ENCODE results near the gene INAFM1. TPM values are rescaled to one million over a fixed set of nuclear protein-coding genes. Genes with fewer than 3 reads are reported as not detected.

Gene INAFM1
- total RNA-seq, 4 donors from 2014 or later = 12.5 to 17.4 (median 16.9) TPM

GRCh38 chr19:47319923-47320871 lies 45.5 kb downstream of the INAFM1 start:
- WGBS = 95% methylated on average over 41 of the region's 46 CpGs
- H3K4me3 ChIP-seq = no peak overlapping the region
- intact Hi-C loops (cut with DNase I) = no loop called here
- no peaks in the 10 kb centered on the region for H3K9me3 ChIP-seq
- no peaks in the 10 kb centered on the region for H3K36me3 ChIP-seq
- H3K4me1 ChIP-seq = no peaks in the 10 kb centered on the region
- H3K27me3 ChIP-seq = peaks cover 0 to 85% (median 6%) of the 10 kb centered on the region in 4 donors
- no peak overlapping the region for H3K27ac ChIP-seq (replicated peaks in 1 of 4)
- no peak for TF ChIP-seq POLR2AphosphoS5 (IDR thresholded peaks at IDR 0.05)
- TF ChIP-seq CTCF (IDR thresholded peaks at IDR 0.05) = no peak
- TF ChIP-seq EP300 (IDR thresholded peaks at IDR 0.05) = no peak
- TF ChIP-seq POLR2A (IDR thresholded peaks at IDR 0.05; ENCODE audit: low read depth) = no peak
- DNase-seq (ENCODE audit: extremely low spot score) = no peak

- no peak for DNase-seq (ENCODE audit: extremely low spot score)
- Histone ChIP-seq H3K36me3 (no peaks in the 10 kb centered on the region), H3K27ac (replicated peaks in 1 of 4) (no peak overlapping the region), H3K9me3 (no peaks in the 10 kb centered on the region), H3K27me3 (peaks cover 0 to 71% (median 6%) of the 10 kb centered on the region in 4 donors), H3K4me3 (no peak overlapping the region), H3K4me1 (no peaks in the 10 kb centered on the region)
- no peak for TF ChIP-seq POLR2AphosphoS5 (IDR thresholded peaks at IDR 0.05)
- 79% methylated on average over 1 of the region's 1 CpG for WGBS
- intact Hi-C loops (cut with DNase I) = no loop called here
Measured at GRCh38 chr19:47321630-47322029, 46.9 kb downstream of the INAFM1 start.

GRCh38 chr19:47322058-47322457 lies 47.4 kb downstream of the INAFM1 start:
- intact Hi-C loops (cut with DNase I) = no loop called here
- Histone ChIP-seq H3K9me3 (no peaks in the 10 kb centered on the region), H3K27me3 (peaks cover 0 to 66% (median 6%) of the 10 kb centered on the region in 4 donors), H3K4me1 (no peaks in the 10 kb centered on the region), H3K36me3 (no peaks in the 10 kb centered on the region), H3K27ac (replicated peaks in 1 of 4) (no peak overlapping the region), H3K4me3 (no peak overlapping the region)
- no peak for TF ChIP-seq POLR2AphosphoS5 (IDR thresholded peaks at IDR 0.05)
- TF ChIP-seq CTCF (IDR thresholded peaks at IDR 0.05) = no peak
- no peak for TF ChIP-seq POLR2A (IDR thresholded peaks at IDR 0.05; ENCODE audit: low read depth)
- no peak for TF ChIP-seq EP300 (IDR thresholded peaks at IDR 0.05)
- whole genome bisulfite sequencing = 69% methylated on average over 2 of the region's 2 CpGs
- no peak for DNase-seq (ENCODE audit: extremely low spot score)

- no peaks in the 10 kb centered on the region for H3K9me3 ChIP-seq
- no peaks in the 10 kb centered on the region for H3K36me3 ChIP-seq
- 80% methylated on average over 8 of the region's 8 CpGs for WGBS
- TF ChIP-seq POLR2A (IDR thresholded peaks at IDR 0.05; ENCODE audit: low read depth) = no peak
- TF ChIP-seq POLR2AphosphoS5 (IDR thresholded peaks at IDR 0.05) = no peak
- TF ChIP-seq CTCF (IDR thresholded peaks at IDR 0.05) = no peak
- TF ChIP-seq EP300 (IDR thresholded peaks at IDR 0.05) = no peak
- intact Hi-C loops (cut with DNase I) = no loop called here
- peak overlapping the region in 2 of 4 donors; percentile 37 to 53 for H3K27ac ChIP-seq (replicated peaks in 1 of 4)
- H3K4me1 ChIP-seq = no peaks in the 10 kb centered on the region
- no peak for DNase-seq (ENCODE audit: extremely low spot score)
- H3K4me3 ChIP-seq = no peak overlapping the region
- H3K27me3 ChIP-seq = peaks cover 0 to 54% (median 6%) of the 10 kb centered on the region in 4 donors
Measured at GRCh38 chr19:47323409-47323808, 48.7 kb downstream of the INAFM1 start.

GRCh38 chr19:47323872-47324271 lies 49.2 kb downstream of the INAFM1 start:
- Histone ChIP-seq H3K27me3 (peaks cover 0 to 52% (median 6%) of the 10 kb centered on the region in 4 donors), H3K4me1 (no peaks in the 10 kb centered on the region), H3K36me3 (no peaks in the 10 kb centered on the region), H3K4me3 (no peak overlapping the region), H3K27ac (replicated peaks in 1 of 4) (peak overlapping the region; percentile 13 to 53 (median 42)), H3K9me3 (no peaks in the 10 kb centered on the region)
- DNase-seq (ENCODE audit: extremely low spot score) = no peak
- TF ChIP-seq CTCF (IDR thresholded peaks at IDR 0.05) (no peak), EP300 (IDR thresholded peaks at IDR 0.05) (no peak), POLR2AphosphoS5 (IDR thresholded peaks at IDR 0.05) (no peak), POLR2A (IDR thresholded peaks at IDR 0.05; ENCODE audit: low read depth) (no peak)
- WGBS = 79% methylated on average over 12 of the region's 12 CpGs
- intact Hi-C loops (cut with DNase I) = no loop called here
